HUES64 (cell line): ENCODE measurements around the gene B4GALT7.
A peak's percentile ranks its signal among the peaks of the same experiment; 100 is the strongest.

Experiments
- H3K27ac ChIP-seq: 2 replicates; pipeline ENCODE4 v1.7.0; 2013; ENCODE audit warnings: low read depth, low read length, inconsistent platforms
- H3K27me3 ChIP-seq: 2 replicates; pipeline ENCODE4 v1.6.1; 2013; ENCODE audit warnings: mild to moderate bottlenecking, low read length; ENCODE audit not compliant: insufficient read depth
- H3K36me3 ChIP-seq: 2 replicates; pipeline ENCODE4 v1.6.1; 2013; ENCODE audit warnings: mild to moderate bottlenecking, low read length; ENCODE audit not compliant: insufficient read depth
- H3K4me1 ChIP-seq: 2 replicates; pipeline ENCODE4 v1.6.1; 2013; ENCODE audit warnings: mild to moderate bottlenecking, low read length, moderate library complexity; ENCODE audit not compliant: insufficient read depth
- H3K4me3 ChIP-seq: 2 replicates; pipeline ENCODE4 v1.5.1; 2013; ENCODE audit warnings: mild to moderate bottlenecking, low read length, moderate library complexity
- H3K9ac ChIP-seq: 2 replicates; pipeline ENCODE4 v1.6.1; 2013; ENCODE audit warnings: mild to moderate bottlenecking, low read depth, low read length
- H3K9me3 ChIP-seq: 2 replicates; pipeline ENCODE4 v1.6.1; 2013; ENCODE audit warnings: low read depth, low read length; ENCODE audit not compliant: insufficient read depth
- WGBS: fragments of 150-250, 120-280 bp; methylation state at CpG from one replicate; pipeline ENCODE4 v1.1.7; 2013; ENCODE audit warnings: missing lambda C conversion rate; 5-methylcytosine and 5-hydroxymethylcytosine counted together

Gene B4GALT7

GRCh38 chr5:177568326-177568725 is 31.6 kb upstream of the B4GALT7 start:
- Histone ChIP-seq H3K36me3 (no peaks in the 10 kb centered on the region), H3K27me3 (no peaks in the 10 kb centered on the region), H3K9me3 (no peaks in the 10 kb centered on the region), H3K9ac (no peak overlapping the region), H3K27ac (no peak overlapping the region), H3K4me3 (no peak overlapping the region), H3K4me1 (no peaks in the 10 kb centered on the region)
- 82% methylated on average over 7 of the region's 7 CpGs for WGBS

GRCh38 chr5:177569894-177570293 is 30.0 kb upstream of the B4GALT7 start:
- H3K36me3 ChIP-seq: no peaks in the 10 kb centered on the region
- H3K4me3 ChIP-seq: no peak overlapping the region
- 89% methylated on average over 1 of the region's 2 CpGs for WGBS
- H3K27me3 ChIP-seq: no peaks in the 10 kb centered on the region
- no peak overlapping the region for H3K9ac ChIP-seq
- H3K27ac ChIP-seq: no peak overlapping the region
- H3K9me3 ChIP-seq: no peaks in the 10 kb centered on the region
- H3K4me1 ChIP-seq: no peaks in the 10 kb centered on the region

- Histone ChIP-seq H3K4me1 (0 out of 2 replicates have a peak, but pooled peaks cover 2% of the 10 kb centered on the region), H3K36me3 (no peaks in the 10 kb centered on the region), H3K4me3 (no peak overlapping the region), H3K27ac (no peak overlapping the region), H3K9me3 (no peaks in the 10 kb centered on the region), H3K9ac (no peak overlapping the region), H3K27me3 (peaks cover 3% of the 10 kb centered on the region; the same call in 1 of the 2 replicates)
- WGBS: 83% methylated on average over 1 of the region's 1 CpG
Observed at GRCh38 chr5:177575488-177575887, 24.4 kb upstream of the B4GALT7 start.

- no peak overlapping the region for H3K27ac ChIP-seq
- 0 out of 2 replicates have a peak, but pooled peaks cover 2% of the 10 kb centered on the region for H3K4me1 ChIP-seq
- no peaks in the 10 kb centered on the region for H3K36me3 ChIP-seq
- H3K9me3 ChIP-seq: no peaks in the 10 kb centered on the region
- H3K27me3 ChIP-seq: peaks cover 4% of the 10 kb centered on the region; the same call in 1 of the 2 replicates
- H3K4me3 ChIP-seq: no peak overlapping the region
- no peak overlapping the region for H3K9ac ChIP-seq
- WGBS: 81% methylated on average over 10 of the region's 10 CpGs
Observed at GRCh38 chr5:177576169-177576568, 23.8 kb upstream of the B4GALT7 start.

GRCh38 chr5:177578316-177578715 is 21.6 kb upstream of the B4GALT7 start:
- no peak overlapping the region for H3K9ac ChIP-seq
- no peak overlapping the region for H3K4me3 ChIP-seq
- 96% methylated on average over 8 of the region's 8 CpGs for WGBS
- no peak overlapping the region for H3K27ac ChIP-seq
- H3K27me3 ChIP-seq: peaks cover 4% of the 10 kb centered on the region; the same call in 1 of the 2 replicates
- no peaks in the 10 kb centered on the region for H3K9me3 ChIP-seq
- H3K36me3 ChIP-seq: no peaks in the 10 kb centered on the region
- 0 out of 2 replicates have a peak, but pooled peaks cover 2% of the 10 kb centered on the region for H3K4me1 ChIP-seq

- no peak overlapping the region for H3K9ac ChIP-seq
- H3K9me3 ChIP-seq: no peaks in the 10 kb centered on the region
- peaks cover 3% of the 10 kb centered on the region for H3K36me3 ChIP-seq
- peaks cover 40% of the 10 kb centered on the region for H3K27me3 ChIP-seq
- 0 out of 2 replicates have a peak, but pooled peaks cover 4% of the 10 kb centered on the region for H3K4me1 ChIP-seq
- 71% methylated on average over 13 of the region's 13 CpGs for WGBS
- no peak overlapping the region for H3K27ac ChIP-seq
- H3K4me3 ChIP-seq: no peak overlapping the region
Observed at GRCh38 chr5:177588413-177588909, 11.5 kb upstream of the B4GALT7 start.

GRCh38 chr5:177590406-177590805 is 9.5 kb upstream of the B4GALT7 start:
- Histone ChIP-seq H3K9me3 (no peaks in the 10 kb centered on the region), H3K27me3 (peaks cover 28% of the 10 kb centered on the region; the same call in 1 of the 2 replicates), H3K4me3 (no peak overlapping the region), H3K4me1 (0 out of 2 replicates have a peak, but pooled peaks cover 4% of the 10 kb centered on the region), H3K27ac (no peak overlapping the region), H3K36me3 (peaks cover 22% of the 10 kb centered on the region), H3K9ac (no peak overlapping the region)
- 88% methylated on average over 1 of the region's 1 CpG for WGBS

GRCh38 chr5:177591690-177592009 is 8.3 kb upstream of the B4GALT7 start:
- Histone ChIP-seq H3K9me3 (no peaks in the 10 kb centered on the region), H3K4me3 (peak overlapping the region; percentile 79), H3K27me3 (peaks cover 22% of the 10 kb centered on the region; the same call in 1 of the 2 replicates), H3K4me1 (0 out of 2 replicates have a peak, but pooled peaks cover 4% of the 10 kb centered on the region), H3K36me3 (peaks cover 35% of the 10 kb centered on the region), H3K27ac (no peak overlapping the region), H3K9ac (0 out of 2 replicates have a peak overlapping the region, but pooled peaks have one; percentile 4)
- WGBS: 21% methylated on average over 8 of the region's 8 CpGs

GRCh38 chr5:177592010-177592834 is 7.7 kb upstream of the B4GALT7 start, which contains the start of gene TMED9:
TSS of gene TMED9 (plus strand) at chr5:177592203. CDS start at chr5:177592215, 12 bp downstream.
- peak within 1 kb of the TSS; percentile 84 for H3K9ac ChIP-seq
- 0 out of 2 replicates have a peak, but pooled peaks cover 4% of the 10 kb centered on the region for H3K4me1 ChIP-seq
- H3K9me3 ChIP-seq: no peaks in the 10 kb centered on the region
- peaks cover 22% of the 10 kb centered on the region; the same call in 1 of the 2 replicates for H3K27me3 ChIP-seq
- H3K4me3 ChIP-seq: peak within 1 kb of the TSS; percentile 79
- WGBS: 2% methylated on average over 68 of the region's 71 CpGs
- peak within 1 kb of the TSS; percentile 62 for H3K27ac ChIP-seq
- H3K36me3 ChIP-seq: peaks cover 38% of the 10 kb centered on the region

GRCh38 chr5:177592905-177593304 is 7.0 kb upstream of the B4GALT7 start:
- Histone ChIP-seq H3K4me3 (peak overlapping the region; percentile 79), H3K4me1 (0 out of 2 replicates have a peak, but pooled peaks cover 4% of the 10 kb centered on the region), H3K9me3 (no peaks in the 10 kb centered on the region), H3K36me3 (peaks cover 38% of the 10 kb centered on the region), H3K9ac (peak overlapping the region; percentile 84), H3K27ac (no peak overlapping the region; the same call in 1 of the 2 replicates), H3K27me3 (peaks cover 22% of the 10 kb centered on the region; the same call in 1 of the 2 replicates)
- 93% methylated on average over 13 of the region's 13 CpGs for WGBS

- no peak overlapping the region for H3K4me3 ChIP-seq
- H3K4me1 ChIP-seq: 0 out of 2 replicates have a peak, but pooled peaks cover 4% of the 10 kb centered on the region
- H3K27ac ChIP-seq: no peak overlapping the region
- H3K9me3 ChIP-seq: no peaks in the 10 kb centered on the region
- WGBS: 97% methylated on average over 3 of the region's 3 CpGs
- H3K9ac ChIP-seq: no peak overlapping the region
- peaks cover 18% of the 10 kb centered on the region; the same call in 1 of the 2 replicates for H3K27me3 ChIP-seq
- peaks cover 38% of the 10 kb centered on the region for H3K36me3 ChIP-seq
Observed at GRCh38 chr5:177593511-177593910, 6.4 kb upstream of the B4GALT7 start.
